NB4 (cell line): Measurements from ENCODE around the gene STXBP4.

Source experiments
- DNase-seq: peaks from one replicate; pipeline ENCODE4 v3.0.0; 2010; ENCODE audit warnings: low read depth
- H3K4me3 ChIP-seq: one replicate; pipeline ENCODE4 v1.5.1; 2011; ENCODE audit warnings: mild to moderate bottlenecking, low read depth, low read length, moderate library complexity
- MAX ChIP-seq: IDR thresholded peaks from 2 replicates; pipeline ENCODE4 v1.6.1; 2011; ENCODE audit warnings: low read depth, low read length
- MYC ChIP-seq: IDR thresholded peaks from 2 replicates; pipeline ENCODE4 v1.6.1; 2011; ENCODE audit warnings: low read depth, low read length
- POLR2A ChIP-seq: IDR thresholded peaks from 2 replicates; pipeline ENCODE4 v1.6.1; 2011; ENCODE audit warnings: mild to moderate bottlenecking; ENCODE audit not compliant: insufficient read length; ENCODE audit errors: extremely low read depth
- TF ChIP-seq, protein P1 (sequence below): IDR thresholded peaks from one replicate; pipeline ENCODE4 v1.5.1; 2012; ENCODE audit warnings: low read depth, low read length

The STXBP4 gene

DNA sequence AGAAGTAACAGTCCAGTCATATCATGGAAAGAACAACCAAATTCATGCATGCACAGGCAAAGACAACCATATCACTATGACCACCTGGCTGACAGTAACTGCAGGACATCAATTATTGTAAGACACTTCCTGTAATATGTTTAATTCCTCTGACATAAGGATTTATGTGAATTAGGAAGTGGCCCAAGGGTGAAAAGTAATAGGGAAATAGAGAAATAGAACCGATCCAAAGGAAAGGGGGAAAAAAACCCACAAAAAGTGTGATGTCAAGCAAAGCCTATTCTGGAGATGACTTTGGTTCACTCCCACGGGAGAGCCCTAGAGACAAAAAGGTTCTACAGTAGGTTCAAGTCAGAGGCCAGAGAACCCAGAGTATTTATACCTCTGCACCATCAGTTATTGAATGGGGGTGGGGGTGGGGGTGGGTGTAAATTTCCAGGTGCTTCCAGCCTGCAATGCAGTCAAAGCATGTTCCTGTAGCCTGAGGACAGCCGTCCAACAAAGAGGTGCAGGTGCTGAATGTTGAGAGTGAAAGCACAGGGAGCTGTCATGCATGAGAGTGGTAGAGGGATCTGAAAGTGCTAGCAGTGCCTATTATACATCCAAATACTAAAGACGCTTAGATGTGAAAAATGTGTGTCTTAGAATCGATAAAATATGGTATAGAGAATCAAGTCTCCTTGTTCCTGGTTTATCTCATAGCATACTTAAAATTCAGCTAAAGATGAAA lies 200.6 kb downstream of the STXBP4 start:
- no peak for DNase-seq
- no peak for TF ChIP-seq POLR2A
- TF ChIP-seq, protein P1, sequence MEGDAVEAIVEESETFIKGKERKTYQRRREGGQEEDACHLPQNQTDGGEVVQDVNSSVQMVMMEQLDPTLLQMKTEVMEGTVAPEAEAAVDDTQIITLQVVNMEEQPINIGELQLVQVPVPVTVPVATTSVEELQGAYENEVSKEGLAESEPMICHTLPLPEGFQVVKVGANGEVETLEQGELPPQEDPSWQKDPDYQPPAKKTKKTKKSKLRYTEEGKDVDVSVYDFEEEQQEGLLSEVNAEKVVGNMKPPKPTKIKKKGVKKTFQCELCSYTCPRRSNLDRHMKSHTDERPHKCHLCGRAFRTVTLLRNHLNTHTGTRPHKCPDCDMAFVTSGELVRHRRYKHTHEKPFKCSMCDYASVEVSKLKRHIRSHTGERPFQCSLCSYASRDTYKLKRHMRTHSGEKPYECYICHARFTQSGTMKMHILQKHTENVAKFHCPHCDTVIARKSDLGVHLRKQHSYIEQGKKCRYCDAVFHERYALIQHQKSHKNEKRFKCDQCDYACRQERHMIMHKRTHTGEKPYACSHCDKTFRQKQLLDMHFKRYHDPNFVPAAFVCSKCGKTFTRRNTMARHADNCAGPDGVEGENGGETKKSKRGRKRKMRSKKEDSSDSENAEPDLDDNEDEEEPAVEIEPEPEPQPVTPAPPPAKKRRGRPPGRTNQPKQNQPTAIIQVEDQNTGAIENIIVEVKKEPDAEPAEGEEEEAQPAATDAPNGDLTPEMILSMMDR: no peak
- TF ChIP-seq MYC: no peak
- no peak for TF ChIP-seq MAX
- no peak overlapping the region for H3K4me3 ChIP-seq

DNA sequence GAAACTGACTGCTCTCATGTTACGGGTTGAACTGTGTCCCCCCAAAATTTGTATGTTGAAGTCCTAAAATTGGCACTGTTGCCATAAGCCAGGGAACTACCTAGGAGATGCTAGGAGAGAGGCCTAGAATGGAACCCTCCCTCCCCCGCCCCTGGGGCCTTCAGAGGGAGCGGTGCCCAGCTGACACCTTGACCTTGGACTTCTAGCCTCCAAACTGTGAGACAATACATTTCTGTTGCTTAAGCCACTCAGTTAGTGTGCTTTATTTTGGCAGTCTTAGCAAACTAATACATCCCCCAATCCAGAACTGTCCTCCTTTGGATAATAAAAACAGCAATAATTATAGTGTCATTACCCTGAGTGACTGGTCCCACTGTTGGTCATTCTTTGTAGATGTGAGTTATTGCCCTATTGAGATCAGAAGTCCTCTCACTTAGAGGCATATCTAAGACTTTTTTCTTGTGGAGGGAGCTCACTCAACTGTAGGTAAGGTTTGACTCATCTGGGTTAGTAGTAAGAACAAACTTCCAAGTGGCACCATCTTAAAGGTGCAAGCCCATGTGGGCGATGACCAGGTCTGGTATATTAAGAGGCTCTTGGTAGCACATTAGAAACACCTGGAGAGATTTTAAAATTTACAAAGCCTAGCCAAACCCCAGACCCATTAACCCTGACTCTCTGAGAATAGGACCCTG lies 203.2 kb downstream of the STXBP4 start:
- TF ChIP-seq, protein P1: no peak
- TF ChIP-seq POLR2A (no peak), MYC (no peak), MAX (no peak)
- no peak overlapping the region for H3K4me3 ChIP-seq
- DNase-seq: no peak

GRCh38 chr17:55172612-55173011 lies 204.0 kb downstream of the STXBP4 start:
- H3K4me3 ChIP-seq: no peak overlapping the region
- TF ChIP-seq MYC (no peak), MAX (no peak), POLR2A (no peak)
- TF ChIP-seq, protein P1: no peak
- DNase-seq: no peak

- H3K4me3 ChIP-seq: no peak overlapping the region
- TF ChIP-seq, protein P1: no peak
- DNase-seq: no peak
Measured at GRCh38 chr17:55174133-55174532, 205.6 kb downstream of the STXBP4 start.

DNA sequence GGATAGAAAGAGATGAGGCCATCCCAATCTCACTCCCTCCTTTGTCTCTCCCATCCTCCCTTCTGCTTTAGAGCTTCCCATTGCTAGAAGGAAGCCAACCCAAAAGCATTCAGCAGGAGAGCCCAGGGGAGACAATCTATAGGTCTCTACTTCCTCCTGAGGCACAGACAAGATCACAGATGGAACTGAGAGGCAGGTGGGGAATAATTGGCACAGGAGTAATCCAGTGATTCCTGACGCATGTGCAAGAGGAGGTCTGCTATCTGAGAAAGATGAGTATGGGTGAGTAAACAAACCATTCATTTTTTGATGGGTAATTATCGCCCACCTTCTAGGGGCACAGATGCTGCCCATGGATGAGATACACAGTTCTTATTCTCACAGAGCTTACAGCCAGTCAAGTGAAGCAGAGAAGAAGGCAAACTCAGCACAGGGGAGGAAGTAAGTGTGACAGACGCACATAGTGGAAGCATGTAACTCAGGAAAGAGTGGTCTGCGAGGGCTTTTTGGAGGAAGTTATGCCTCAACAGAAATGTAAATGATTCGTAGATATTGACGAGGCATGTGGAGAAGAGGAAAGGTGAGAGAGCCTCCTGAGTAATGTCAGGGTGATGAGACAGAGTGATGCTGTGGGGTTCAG lies 207.3 kb downstream of the STXBP4 start:
- DNase-seq: no peak
- H3K4me3 ChIP-seq: no peak overlapping the region
- TF ChIP-seq POLR2A: no peak
- no peak for TF ChIP-seq MYC
- TF ChIP-seq, protein P1: no peak
- no peak for TF ChIP-seq MAX
